Endothelial cell of umbilical vein (primary cell): ENCODE measurements around the gene CWC25. TPM values are rescaled to one million over a fixed set of nuclear protein-coding genes. Genes with fewer than 3 reads are reported as not detected.

Experiments used
- BruUV-seq: library from RNA; stranded (reverse); fragments of 400-500 nt; replicated peaks from 2 replicates; lab custom pipeline; 2021; lab: Mats Ljungman, UMichigan
- CTCF ChIA-PET: fragments of 300-600, 350-600 bp; sonication (Branson Sonifier 250); formaldehyde crosslinking; loops from one replicate; lab custom pipeline; 2021; ENCODE audit warnings: antibody characterized with exemption, inconsistent platforms; lab: Charles Lee
- POLR2A ChIA-PET: fragments of 300-600, 350-600 bp; sonication (Branson Sonifier 250); formaldehyde crosslinking; loops from one replicate; lab custom pipeline; 2021; ENCODE audit warnings: antibody characterized with exemption, inconsistent platforms; lab: Charles Lee
- DNase-seq: peaks from one replicate; pipeline ENCODE4 v3.0.0-alpha.2; 2011; ENCODE audit warnings: low read depth, low spot score
- FAIRE-seq: peaks from 2 replicates; lab custom pipeline; 2011; peaks lifted over from hg19 to GRCh38; lab: Jason Lieb, UNC
- H2AFZ ChIP-seq: 2 replicates; pipeline ENCODE4 v1.6.0; 2012; ENCODE audit warnings: low read depth, low read length, control low read depth, inconsistent platforms
- H3K27ac ChIP-seq: 2 replicates; pipeline ENCODE4 v1.5.1; 2011; ENCODE audit warnings: low read depth, mild to moderate bottlenecking, control low read depth, low read length, moderate library complexity; ENCODE audit not compliant: insufficient read depth
- H3K27me3 ChIP-seq, 2 experiments: 2 replicates each; pipeline versions ENCODE4 v1.6.0 to v1.6.1; 2011; ENCODE audit warnings: low read length in 2 of 2, mixed read lengths in 1 of 2; ENCODE audit not compliant: control insufficient read depth in 2 of 2, insufficient read depth in 2 of 2
- H3K36me3 ChIP-seq, 2 experiments: 2 replicates in 1 of 2; 3 replicates in 1 of 2; pipeline ENCODE4 v1.5.1; 2011; ENCODE audit warnings: low read length in 2 of 2, mild to moderate bottlenecking in 1 of 2, moderate library complexity in 1 of 2; ENCODE audit not compliant: control insufficient read depth in 2 of 2, insufficient read depth in 2 of 2; ENCODE audit errors: extremely low read depth in 1 of 2
- H3K4me1 ChIP-seq: 3 replicates; pipeline ENCODE4 v1.5.1; 2011; ENCODE audit warnings: mild to moderate bottlenecking, low read length; ENCODE audit not compliant: control insufficient read depth, insufficient read depth; ENCODE audit errors: extremely low read depth
- H3K4me2 ChIP-seq: 2 replicates; pipeline ENCODE4 v1.6.1; 2011; ENCODE audit warnings: low read length, control low read depth, mixed read lengths; ENCODE audit not compliant: insufficient read depth
- H3K4me3 ChIP-seq, 3 experiments: fragments of 200-600 bp in 1 of 3; sonication (generic), shearing (Covaris generic) in 1 of 3; replicated peaks in 1 of 3; 2 replicates each; pipeline ENCODE4 v1.5.1; 2011 to 2016; ENCODE audit warnings: control low read depth in 3 of 3, low read length in 3 of 3, mild to moderate bottlenecking in 2 of 3, inconsistent platforms in 1 of 3, low read depth in 1 of 3, moderate library complexity in 1 of 3; ENCODE audit not compliant: insufficient read depth in 1 of 3
- H3K79me2 ChIP-seq: 2 replicates; pipeline ENCODE4 v1.6.0; 2012; ENCODE audit warnings: low read length, inconsistent platforms; ENCODE audit not compliant: control insufficient read depth, insufficient read depth
- H3K9ac ChIP-seq: replicated peaks from 2 replicates; pipeline ENCODE3; 2011; ENCODE audit warnings: low read length, control low read depth; ENCODE audit not compliant: insufficient read depth; ENCODE audit errors: extremely low read depth
- H3K9me1 ChIP-seq: replicated peaks from 3 replicates; pipeline ENCODE4 v1.6.0; 2011; ENCODE audit warnings: mild to moderate bottlenecking, low read length; ENCODE audit not compliant: control insufficient read depth, insufficient read depth; ENCODE audit errors: extremely low read depth
- H3K9me3 ChIP-seq: replicated peaks from 2 replicates; pipeline ENCODE4 v1.5.1; 2012; ENCODE audit warnings: low read length, inconsistent platforms; ENCODE audit not compliant: control insufficient read depth, insufficient read depth
- H4K20me1 ChIP-seq: replicated peaks from 2 replicates; pipeline ENCODE3; 2011; ENCODE audit warnings: mild to moderate bottlenecking, low read length; ENCODE audit not compliant: control insufficient read depth, insufficient read depth; ENCODE audit errors: extremely low read depth
- CTCF ChIP-seq, 2 donors: IDR thresholded peaks; 1 replicate in 1 of 2; 2 replicates in 1 of 2; pipeline ENCODE4 v1.5.1; 2011; ENCODE audit warnings: low read length in 2 of 2, mild to moderate bottlenecking in 2 of 2, moderate library complexity in 2 of 2, control low read depth in 1 of 2, inconsistent platforms in 1 of 2, low read depth in 1 of 2; ENCODE audit not compliant: insufficient read depth in 1 of 2; ENCODE audit errors: extremely low read depth in 1 of 2
- GATA2 ChIP-seq: IDR thresholded peaks from 2 replicates; pipeline ENCODE4 v1.7.0; 2011; ENCODE audit warnings: low read depth, mild to moderate bottlenecking, moderate library complexity, mixed read lengths, low read length; ENCODE audit not compliant: insufficient read length, insufficient read depth
- JUN ChIP-seq: IDR thresholded peaks from 2 replicates; pipeline ENCODE4 v1.6.1; 2011; ENCODE audit warnings: borderline replicate concordance, low read depth; ENCODE audit not compliant: insufficient read length, insufficient read depth
- MYC ChIP-seq: IDR thresholded peaks from one replicate; pipeline ENCODE4 v1.6.1; 2011; ENCODE audit warnings: mild to moderate bottlenecking, low read depth, low read length
- POLR2A ChIP-seq: IDR thresholded peaks from 2 replicates; pipeline ENCODE4 v1.6.1; 2012; ENCODE audit warnings: low read depth, mild to moderate bottlenecking, control low read depth, low read length
- POLR2AphosphoS5 ChIP-seq: IDR thresholded peaks from 2 replicates; pipeline ENCODE4 v1.6.1; 2012; ENCODE audit warnings: low read depth, mild to moderate bottlenecking, control low read depth, low read length, moderate library complexity; ENCODE audit not compliant: insufficient read depth
- dilution Hi-C: fragments of 300-500 bp; cut with MboI; formaldehyde crosslinking; loops from one replicate; pipeline ENCODE4 v1.15.0; 2019; ENCODE audit warnings: low sequenced_read_pairs; ENCODE audit not compliant: extremely low pct_ligation_motif_present
- intact Hi-C: fragments of 100-400 bp; cut with micrococcal nuclease; formaldehyde crosslinking; loops from one replicate; pipeline ENCODE4 v1.10.0; 2022
- polyA plus RNA-seq, 4 experiments: library from polyadenylated mRNA; depleted of rRNA in 3 of 4; stranded (reverse) in 3 of 4; unstranded in 1 of 4; fragments of >200 nt; gene quantifications; 2 replicates each; pipeline versions ENCODE4 v1.2.1 to v1.2.3, GENCODE V29; 2011 to 2012; ENCODE audit warnings: missing spikeins in 1 of 4
- total RNA-seq: library from RNA; stranded (reverse); gene quantifications from 2 replicates; pipeline ENCODE4 v1.2.3, GENCODE V29; 2021
- TF ChIP-seq, protein P1 (sequence below): IDR thresholded peaks from 2 replicates; pipeline ENCODE4 v1.6.1; 2011; ENCODE audit not compliant: insufficient read depth, insufficient read length

The CWC25 gene
- total and polyA plus RNA-seq, 2 donors (not counting 3 experiments of a cell fraction or from before 2014, with no cell fraction given) = 13.8 to 20.0 TPM

DNA sequence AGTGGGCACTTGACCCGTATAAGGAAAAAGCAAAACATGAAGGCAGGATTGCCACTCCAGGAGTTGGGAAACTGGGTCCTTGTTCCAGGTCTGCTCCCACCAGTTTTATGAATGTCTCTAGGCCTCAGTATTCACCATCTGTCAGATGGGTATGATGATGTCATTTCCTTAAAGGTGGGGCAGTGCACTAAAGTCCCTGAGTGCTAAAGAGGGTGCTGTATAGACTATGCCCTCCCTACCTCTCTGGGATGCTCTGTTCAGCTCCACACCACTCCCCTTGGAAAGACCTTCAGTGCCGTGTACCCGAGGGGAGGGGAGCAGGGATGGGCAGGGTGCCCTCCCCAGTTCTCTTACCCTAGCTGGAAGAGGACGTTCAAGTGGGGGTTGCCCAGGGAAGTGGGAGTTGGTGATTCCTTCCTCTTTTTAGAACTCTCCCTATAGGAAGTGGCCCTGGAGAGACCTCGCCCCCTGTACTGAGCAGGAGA lies 46.9 kb upstream of the CWC25 start:
- dilution Hi-C loops (no loop called here), intact Hi-C loops (loop anchor here (5.0 kb wide), 1 partner anchor 110 kb away; no protein-coding TSS in a partner anchor)
- no peak for FAIRE-seq
- ChIA-PET CTCF (interaction anchor here (1.0 to 4.7 kb wide), 9 partner anchors 12 to 281 kb away, joined by 3 to 37 read pairs (median 5); no protein-coding TSS in a partner anchor), POLR2A (interaction anchor here (1.1 to 1.4 kb wide), 4 partner anchors 8 to 282 kb away, joined by 3 to 8 read pairs (median 5); partner anchors contain the start of gene RPL23)
- Histone ChIP-seq H3K9me1 (no peaks in the 10 kb centered on the region), H3K9ac (no peak overlapping the region), H3K27ac (no peak overlapping the region), H3K4me1 (peaks cover 38% of the 10 kb centered on the region), H4K20me1 (peaks cover 6% of the 10 kb centered on the region), H3K36me3 (peaks cover 0 to 3% of the 10 kb centered on the region in 2 experiments), H3K4me2 (peak overlapping the region; percentile 79), H3K27me3 (no peaks in the 10 kb centered on the region), H3K4me3 (peak overlapping the region in 2 of 3 experiments; percentile 81 to 93), H2AFZ (no peak overlapping the region), H3K79me2 (peaks cover 64% of the 10 kb centered on the region), H3K9me3 (no peaks in the 10 kb centered on the region)
- TF ChIP-seq CTCF (IDR thresholded peaks at IDR 0.05; ENCODE audit: extremely low read depth in 1 of 2, insufficient read depth in 1 of 2, low read depth in 1 of 2, low read length in 2 of 2) = no peak
- TF ChIP-seq MYC = no peak
- TF ChIP-seq JUN = no peak
- TF ChIP-seq, protein P1, sequence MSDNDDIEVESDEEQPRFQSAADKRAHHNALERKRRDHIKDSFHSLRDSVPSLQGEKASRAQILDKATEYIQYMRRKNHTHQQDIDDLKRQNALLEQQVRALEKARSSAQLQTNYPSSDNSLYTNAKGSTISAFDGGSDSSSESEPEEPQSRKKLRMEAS = no peak
- TF ChIP-seq POLR2AphosphoS5 = no peak
- TF ChIP-seq GATA2 = no peak
- TF ChIP-seq POLR2A = no peak
- TSS peak; percentile 13 for BruUV-seq
- no peak for DNase-seq
